Fibroblast of skin of left biceps (primary cell): ENCODE measurements around the gene RECQL5.
"Not testable (repeated sequence)": the region's sequence is repeated elsewhere in the genome, so short reads cannot be mapped to it uniquely, and the experiment has no call there.

Experiments used
- DNase-seq, 2 experiments: peaks; one replicate each; pipeline ENCODE4 v3.0.0-alpha.2; 2013; ENCODE audit warnings: low read depth in 2 of 2

RECQL5 gene

GRCh38 chr17:75592348-75593020 lies 74.5 kb downstream of the RECQL5 start:
- no peak for DNase-seq

- DNase-seq = no peak
Observed at GRCh38 chr17:75591722-75592302, 75.1 kb downstream of the RECQL5 start.

GRCh38 chr17:75590849-75591721 lies 75.9 kb downstream of the RECQL5 start:
- no peak for DNase-seq

GRCh38 chr17:75590314-75590761 lies 76.6 kb downstream of the RECQL5 start:
- DNase-seq = no peak

- DNase-seq = no peak
Observed at GRCh38 chr17:75589919-75590303, 77.0 kb downstream of the RECQL5 start.

- DNase-seq = peak; percentile 58 to 63
Observed at GRCh38 chr17:75589012-75589918, 77.7 kb downstream of the RECQL5 start.

- DNase-seq = no peak
Observed at GRCh38 chr17:75588596-75589011, 78.3 kb downstream of the RECQL5 start.

GRCh38 chr17:75587675-75588595 lies 79.0 kb downstream of the RECQL5 start, which contains the start of gene MYO15B:
Gene MYO15B (plus strand): TSS chr17:75587800. CDS start chr17:75588058, 258 bp downstream.
- no peak for DNase-seq

GRCh38 chr17:75584849-75585175 lies 82.1 kb downstream of the RECQL5 start:
- no peak for DNase-seq

GRCh38 chr17:75583197-75583596 lies 83.8 kb downstream of the RECQL5 start:
- DNase-seq = not testable (repeated sequence)

GRCh38 chr17:75581121-75581725 lies 85.7 kb downstream of the RECQL5 start:
- not testable (repeated sequence) for DNase-seq
